GM21390 (cell line): ENCODE results near the gene OR8K3.

Experiments used
- ATAC-seq: cut with Tn5 transposase; IDR thresholded peaks from one replicate; pipeline ENCODE4 v1.9.1; 2021; ENCODE audit not compliant: unreplicated experiment

OR8K3 gene

GRCh38 chr11:56314844-56315243 is at the start of gene OR8K3:
Gene OR8K3 (plus strand): TSS chr11:56315144. CDS start chr11:56318307, 3,163 bp downstream.
- ATAC-seq: no peak

- no peak for ATAC-seq
Observed at GRCh38 chr11:56271092-56271491, 43.9 kb upstream of the OR8K3 start.

GRCh38 chr11:56273854-56274253 is 41.1 kb upstream of the OR8K3 start, which contains the start of gene OR5T1:
Gene OR5T1 (plus strand): TSS chr11:56274154. CDS start chr11:56275639, 1,485 bp downstream.
- no peak for ATAC-seq

GRCh38 chr11:56292154-56292553 is 22.8 kb upstream of the OR8K3 start, which contains the start of gene OR8H1:
Gene OR8H1 (minus strand): TSS chr11:56292254. CDS start chr11:56291062, 1,192 bp downstream.
- no peak for ATAC-seq

GRCh38 chr11:56296898-56297297 is 18.0 kb upstream of the OR8K3 start:
- no peak for ATAC-seq

GRCh38 chr11:56307836-56308235 is 7.1 kb upstream of the OR8K3 start:
- ATAC-seq: no peak

- ATAC-seq: no peak
Observed at GRCh38 chr11:56331861-56332491, 17.0 kb downstream of the OR8K3 start.

GRCh38 chr11:56333156-56333555 is 18.2 kb downstream of the OR8K3 start:
- no peak for ATAC-seq

- ATAC-seq: no peak
Observed at GRCh38 chr11:56340289-56340688, 25.3 kb downstream of the OR8K3 start.

GRCh38 chr11:56345739-56346138 is 30.8 kb downstream of the OR8K3 start, which contains the start of gene OR8K1:
Gene OR8K1 (plus strand): TSS chr11:56346039. CDS start chr11:56346039, 0 bp downstream.
- no peak for ATAC-seq

GRCh38 chr11:56353991-56354390 is 39.0 kb downstream of the OR8K3 start, which contains the start of gene OR8J1:
Gene OR8J1 (plus strand): TSS chr11:56354291. CDS start chr11:56360247, 5,956 bp downstream.
- ATAC-seq: no peak
